NCI-H526 treated with DMSO at 0.1 percent for 48 hours (cell line): ENCODE results near the gene UBL4A.
A peak's percentile ranks its signal among the peaks of the same experiment; 100 is the strongest.

Experiments
- DNase-seq: peaks from one replicate; lab custom pipeline; 2025; lab: John Stamatoyannopoulos, UW

The UBL4A gene

GRCh38 chrX:154460326-154460725 lies 26.1 kb downstream of the UBL4A start:
- no peak for DNase-seq

GRCh38 chrX:154459832-154460231 lies 26.6 kb downstream of the UBL4A start:
- DNase-seq = no peak

GRCh38 chrX:154458954-154459778 lies 27.2 kb downstream of the UBL4A start:
- DNase-seq = peak; percentile 55

GRCh38 chrX:154458116-154458953 lies 28.1 kb downstream of the UBL4A start, which contains the start of gene PLXNA3:
PLXNA3 (plus strand) TSS chrX:154458281; CDS start chrX:154460184, 1,903 bp downstream.
- peak; percentile 24 for DNase-seq

GRCh38 chrX:154457491-154458115 lies 28.8 kb downstream of the UBL4A start:
- DNase-seq = peak; percentile 50

- DNase-seq = no peak
These were observed 33.6 kb downstream of the UBL4A start for GRCh38 chrX:154452823-154453222.

- no peak for DNase-seq
These were observed 36.1 kb downstream of the UBL4A start for GRCh38 chrX:154450312-154450711.

- no peak for DNase-seq
These were observed 36.8 kb downstream of the UBL4A start for GRCh38 chrX:154449618-154450017.

GRCh38 chrX:154448484-154448883 lies 37.9 kb downstream of the UBL4A start:
- DNase-seq = no peak

- DNase-seq = no peak
These were observed 40.0 kb downstream of the UBL4A start for GRCh38 chrX:154446430-154446829.

GRCh38 chrX:154445776-154446175 lies 40.6 kb downstream of the UBL4A start:
- no peak for DNase-seq

- DNase-seq = no peak
These were observed 41.6 kb downstream of the UBL4A start for GRCh38 chrX:154444755-154445246.

GRCh38 chrX:154443992-154444754 lies 42.2 kb downstream of the UBL4A start, which contains the start of gene FAM50A:
FAM50A (plus strand) TSS chrX:154444141; CDS start chrX:154444236, 95 bp downstream.
- DNase-seq = peak; percentile 63

- no peak for DNase-seq
These were observed 42.9 kb downstream of the UBL4A start for GRCh38 chrX:154443479-154443910.

- DNase-seq = no peak
These were observed 44.3 kb downstream of the UBL4A start for GRCh38 chrX:154441984-154442707.

GRCh38 chrX:154441564-154441963 lies 44.9 kb downstream of the UBL4A start:
- DNase-seq = no peak

- no peak for DNase-seq
These were observed 45.6 kb downstream of the UBL4A start for GRCh38 chrX:154440623-154441357.

GRCh38 chrX:154439841-154440240 lies 46.6 kb downstream of the UBL4A start:
- no peak for DNase-seq

GRCh38 chrX:154437971-154438893 lies 48.2 kb downstream of the UBL4A start:
- DNase-seq = no peak
